ENCODE data around the gene VPS13D.

DNA sequence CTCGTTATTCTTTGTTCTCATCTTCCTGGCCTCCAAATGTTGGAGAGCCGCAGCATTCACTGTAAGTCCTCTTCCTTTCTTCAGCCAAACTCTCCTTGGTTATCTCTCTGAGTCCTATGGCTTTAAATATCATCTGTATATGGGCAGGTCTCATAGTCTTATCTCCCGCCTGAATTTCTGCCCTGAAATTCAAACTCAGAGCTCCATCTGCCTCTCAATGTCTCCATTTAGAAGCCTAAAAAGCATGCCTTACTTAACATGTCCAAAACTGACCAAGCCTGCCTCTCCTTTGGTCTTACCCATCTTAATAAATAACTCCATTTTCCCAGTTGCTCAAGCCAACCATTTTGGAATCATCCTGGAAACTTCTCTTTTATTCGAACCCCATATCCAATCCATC is 307.5 kb downstream of the VPS13D start:
- TF ChIP-seq, protein P1, sequence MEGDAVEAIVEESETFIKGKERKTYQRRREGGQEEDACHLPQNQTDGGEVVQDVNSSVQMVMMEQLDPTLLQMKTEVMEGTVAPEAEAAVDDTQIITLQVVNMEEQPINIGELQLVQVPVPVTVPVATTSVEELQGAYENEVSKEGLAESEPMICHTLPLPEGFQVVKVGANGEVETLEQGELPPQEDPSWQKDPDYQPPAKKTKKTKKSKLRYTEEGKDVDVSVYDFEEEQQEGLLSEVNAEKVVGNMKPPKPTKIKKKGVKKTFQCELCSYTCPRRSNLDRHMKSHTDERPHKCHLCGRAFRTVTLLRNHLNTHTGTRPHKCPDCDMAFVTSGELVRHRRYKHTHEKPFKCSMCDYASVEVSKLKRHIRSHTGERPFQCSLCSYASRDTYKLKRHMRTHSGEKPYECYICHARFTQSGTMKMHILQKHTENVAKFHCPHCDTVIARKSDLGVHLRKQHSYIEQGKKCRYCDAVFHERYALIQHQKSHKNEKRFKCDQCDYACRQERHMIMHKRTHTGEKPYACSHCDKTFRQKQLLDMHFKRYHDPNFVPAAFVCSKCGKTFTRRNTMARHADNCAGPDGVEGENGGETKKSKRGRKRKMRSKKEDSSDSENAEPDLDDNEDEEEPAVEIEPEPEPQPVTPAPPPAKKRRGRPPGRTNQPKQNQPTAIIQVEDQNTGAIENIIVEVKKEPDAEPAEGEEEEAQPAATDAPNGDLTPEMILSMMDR (IDR thresholded peaks at IDR 0.05; ENCODE audit: extremely low read depth in 1 of 2, insufficient read depth in 1 of 2, low read depth in 1 of 2, low read length in 2 of 2), result no peak
- TF ChIP-seq POLR2A (IDR thresholded peaks at IDR 0.05; ENCODE audit: low read depth, low read length) (no peak), MYC (IDR thresholded peaks at IDR 0.05; ENCODE audit: low read depth, low read length) (no peak), POLR2AphosphoS5 (IDR thresholded peaks at IDR 0.05; ENCODE audit: insufficient read depth, low read depth, low read length) (no peak), JUN (IDR thresholded peaks at IDR 0.05; ENCODE audit: borderline replicate concordance, insufficient read depth, insufficient read length, low read depth) (no peak)

All from endothelial cell of umbilical vein (primary cell).